ENCODE data around the gene SH3RF1. TPM values are rescaled to one million over a fixed set of nuclear protein-coding genes. Genes with fewer than 3 reads are reported as not detected.

The SH3RF1 gene
- total RNA-seq, 1 experiment from 2014 or later, result 59.5 TPM

DNA sequence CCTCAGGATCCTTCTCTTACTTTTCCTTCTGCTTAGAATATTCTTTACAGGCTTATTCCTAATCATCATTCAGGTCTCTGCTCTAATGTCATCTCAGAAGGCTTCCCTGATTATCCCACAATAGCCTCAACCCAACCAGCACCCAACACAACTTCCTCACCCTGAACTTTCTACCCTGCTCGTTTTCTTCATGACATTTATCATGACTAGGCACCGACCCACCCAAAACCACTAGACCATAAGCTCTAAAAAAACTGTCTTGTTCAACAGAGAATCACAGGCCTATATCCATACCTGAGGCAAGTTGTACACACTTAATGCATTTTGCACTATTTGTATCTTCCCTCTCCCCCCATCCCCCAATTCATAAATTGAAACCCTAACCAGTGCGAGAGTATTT is 95.3 kb downstream of the SH3RF1 start:
- Histone ChIP-seq H3K4me2 (ENCODE audit: low read length) (no peak overlapping the region), H3K4me3 (replicated peaks in 1 of 2; ENCODE audit: low read depth in 1 of 2, low read length in 2 of 2) (no peak overlapping the region), H3K9ac (ENCODE audit: low read length) (no peak overlapping the region), H3K27me3 (ENCODE audit: insufficient read depth, low read length) (no peaks in the 10 kb centered on the region), H3K36me3 (ENCODE audit: control insufficient read depth in 1 of 2, insufficient read depth in 2 of 2, low read length in 2 of 2) (no peaks in the 10 kb centered on the region), H4K20me1 (ENCODE audit: insufficient read depth) (no peaks in the 10 kb centered on the region), H3K9me3 (ENCODE audit: control insufficient read depth in 1 of 2, insufficient read depth in 1 of 2, low read depth in 1 of 2, low read length in 2 of 2) (no peaks in the 10 kb centered on the region), H3K9me2 (ENCODE audit: insufficient read depth) (no peaks in the 10 kb centered on the region), H2AFZ (ENCODE audit: low read depth, low read length, poor library complexity, severe bottlenecking) (no peak overlapping the region), H3K4me1 (ENCODE audit: control insufficient read depth in 1 of 2, insufficient read depth in 2 of 2, low read length in 2 of 2) (peaks cover 0 to 27% of the 10 kb centered on the region in 2 experiments; a peak in 2 of 4 replicates), H3K27ac (ENCODE audit: low read depth, low read length) (no peak overlapping the region), H3K79me2 (ENCODE audit: insufficient read depth, low read length) (peaks cover 99% of the 10 kb centered on the region)
- no peak for ATAC-seq
- intact Hi-C loops (cut with micrococcal nuclease), result no loop called here
- ChIA-PET CTCF (no interaction called here), RAD21 (ENCODE audit: low non-redundant PET in 1 of 2, low total read pairs in 2 of 2, uncharacterized antibody in 2 of 2, unreplicated experiment in 2 of 2) (no interaction called here), POLR2A (no interaction called here)
- no peak for TF ChIP-seq CEBPB (IDR thresholded peaks at IDR 0.05; ENCODE audit: low read depth)
- no peak for TF ChIP-seq ZNF274 (IDR thresholded peaks at IDR 0.05; ENCODE audit: low read depth, low read length)
- TF ChIP-seq JUND (IDR thresholded peaks at IDR 0.05), result no peak
- TF ChIP-seq, protein P1, sequence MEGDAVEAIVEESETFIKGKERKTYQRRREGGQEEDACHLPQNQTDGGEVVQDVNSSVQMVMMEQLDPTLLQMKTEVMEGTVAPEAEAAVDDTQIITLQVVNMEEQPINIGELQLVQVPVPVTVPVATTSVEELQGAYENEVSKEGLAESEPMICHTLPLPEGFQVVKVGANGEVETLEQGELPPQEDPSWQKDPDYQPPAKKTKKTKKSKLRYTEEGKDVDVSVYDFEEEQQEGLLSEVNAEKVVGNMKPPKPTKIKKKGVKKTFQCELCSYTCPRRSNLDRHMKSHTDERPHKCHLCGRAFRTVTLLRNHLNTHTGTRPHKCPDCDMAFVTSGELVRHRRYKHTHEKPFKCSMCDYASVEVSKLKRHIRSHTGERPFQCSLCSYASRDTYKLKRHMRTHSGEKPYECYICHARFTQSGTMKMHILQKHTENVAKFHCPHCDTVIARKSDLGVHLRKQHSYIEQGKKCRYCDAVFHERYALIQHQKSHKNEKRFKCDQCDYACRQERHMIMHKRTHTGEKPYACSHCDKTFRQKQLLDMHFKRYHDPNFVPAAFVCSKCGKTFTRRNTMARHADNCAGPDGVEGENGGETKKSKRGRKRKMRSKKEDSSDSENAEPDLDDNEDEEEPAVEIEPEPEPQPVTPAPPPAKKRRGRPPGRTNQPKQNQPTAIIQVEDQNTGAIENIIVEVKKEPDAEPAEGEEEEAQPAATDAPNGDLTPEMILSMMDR (IDR thresholded peaks at IDR 0.05 in 2 of 3, conservative IDR thresholded peaks at IDR 0.05 in 1 of 3; ENCODE audit: borderline replicate concordance in 1 of 3, insufficient read depth in 1 of 3, low read depth in 2 of 3, low read length in 2 of 3), result no peak
- no peak for TF ChIP-seq SIN3A (IDR thresholded peaks at IDR 0.05; ENCODE audit: low read depth)
- no peak for DNase-seq (ENCODE audit: low read depth, low spot score)
- no TSS peak for BruUV-seq (replicated peaks)

GRCh38 chr4:169175035-169175434 is 95.7 kb downstream of the SH3RF1 start:
- no peak overlapping the region for H2AFZ ChIP-seq (ENCODE audit: low read depth, low read length, poor library complexity, severe bottlenecking)
- no TSS peak for BruUV-seq (replicated peaks)
- no peak overlapping the region for H3K4me3 ChIP-seq (replicated peaks in 1 of 2; ENCODE audit: low read depth in 1 of 2, low read length in 2 of 2)
- TF ChIP-seq POLR2AphosphoS5 (IDR thresholded peaks at IDR 0.05; ENCODE audit: low read depth, low read length) (no peak), ZFX (IDR thresholded peaks at IDR 0.05) (no peak), ZNF274 (IDR thresholded peaks at IDR 0.05; ENCODE audit: low read depth, low read length) (no peak), SIN3A (IDR thresholded peaks at IDR 0.05; ENCODE audit: low read depth) (no peak), ELF1 (IDR thresholded peaks at IDR 0.05; ENCODE audit: borderline replicate concordance, low read depth) (no peak), TCF7L2 (IDR thresholded peaks at IDR 0.05; ENCODE audit: borderline replicate concordance, extremely low read depth, insufficient read depth, insufficient read length) (no peak), JUND (IDR thresholded peaks at IDR 0.05) (no peak), RAD21 (IDR thresholded peaks at IDR 0.05; ENCODE audit: low read depth) (no peak), POLR2A (IDR thresholded peaks at IDR 0.05; ENCODE audit: borderline replicate concordance, extremely low read depth, insufficient read depth, insufficient read length) (no peak), CEBPB (IDR thresholded peaks at IDR 0.05; ENCODE audit: low read depth) (no peak), EZH2phosphoT487 (IDR thresholded peaks at IDR 0.05; ENCODE audit: borderline replicate concordance) (no peak), SP1 (IDR thresholded peaks at IDR 0.05; ENCODE audit: low read depth) (no peak), SRF (IDR thresholded peaks at IDR 0.05; ENCODE audit: low read depth) (no peak), REST (IDR thresholded peaks at IDR 0.05; ENCODE audit: low read depth) (no peak)
- TF ChIP-seq, protein P2, sequence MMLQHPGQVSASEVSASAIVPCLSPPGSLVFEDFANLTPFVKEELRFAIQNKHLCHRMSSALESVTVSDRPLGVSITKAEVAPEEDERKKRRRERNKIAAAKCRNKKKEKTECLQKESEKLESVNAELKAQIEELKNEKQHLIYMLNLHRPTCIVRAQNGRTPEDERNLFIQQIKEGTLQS (IDR thresholded peaks at IDR 0.05), result no peak
- peaks cover 99% of the 10 kb centered on the region for H3K79me2 ChIP-seq (ENCODE audit: insufficient read depth, low read length)
- RAD21 ChIA-PET (ENCODE audit: low non-redundant PET in 1 of 2, low total read pairs in 2 of 2, uncharacterized antibody in 2 of 2, unreplicated experiment in 2 of 2), result no interaction called here
- H3K9ac ChIP-seq (ENCODE audit: low read length), result no peak overlapping the region
- peak overlapping the region; percentile 16; the same call in 1 of the 2 replicates for H3K4me2 ChIP-seq (ENCODE audit: low read length)
- POLR2A ChIA-PET, result no interaction called here
- intact Hi-C loops (cut with micrococcal nuclease), result no loop called here
- H3K27ac ChIP-seq (ENCODE audit: low read depth, low read length), result no peak overlapping the region
- no peaks in the 10 kb centered on the region for H3K36me3 ChIP-seq (ENCODE audit: control insufficient read depth in 1 of 2, insufficient read depth in 2 of 2, low read length in 2 of 2)
- ATAC-seq (no peak), DNase-seq (ENCODE audit: low read depth, low spot score) (no peak)
- no peaks in the 10 kb centered on the region for H3K9me2 ChIP-seq (ENCODE audit: insufficient read depth)
- peaks cover 0 to 27% of the 10 kb centered on the region in 2 experiments; a peak in 2 of 4 replicates for H3K4me1 ChIP-seq (ENCODE audit: control insufficient read depth in 1 of 2, insufficient read depth in 2 of 2, low read length in 2 of 2)
- no peaks in the 10 kb centered on the region for H3K27me3 ChIP-seq (ENCODE audit: insufficient read depth, low read length)
- no peaks in the 10 kb centered on the region for H3K9me3 ChIP-seq (ENCODE audit: control insufficient read depth in 1 of 2, insufficient read depth in 1 of 2, low read depth in 1 of 2, low read length in 2 of 2)
- CTCF ChIA-PET, result no interaction called here
- no peaks in the 10 kb centered on the region for H4K20me1 ChIP-seq (ENCODE audit: insufficient read depth)
